Measurements from ENCODE around the gene CHRND.

- no peak for TF ChIP-seq CTCF (IDR thresholded peaks at IDR 0.05)
- no peak for TF ChIP-seq ARID4B (CRISPR knock-in tag; IDR thresholded peaks at IDR 0.05; ENCODE audit: borderline replicate concordance)
- no peak for TF ChIP-seq MAX (CRISPR knock-in tag; IDR thresholded peaks at IDR 0.05)
- no peak for TF ChIP-seq USF2 (CRISPR knock-in tag; IDR thresholded peaks at IDR 0.05)
- TF ChIP-seq FOXJ3 (CRISPR knock-in tag; IDR thresholded peaks at IDR 0.05; ENCODE audit: borderline replicate concordance): no peak
- TF ChIP-seq CREM (CRISPR knock-in tag; IDR thresholded peaks at IDR 0.05): no peak
Measured at GRCh38 chr2:232483923-232484627, 41.9 kb upstream of the CHRND start.
